Fibroblast of pulmonary artery (primary cell): ENCODE data around the gene PIGP.
"Not testable (repeated sequence)": the region's sequence is repeated elsewhere in the genome, so short reads cannot be mapped to it uniquely, and the experiment has no call there.

Experiments
- DNase-seq: peaks from one replicate; pipeline ENCODE4 v3.0.0-alpha.2; 2010; ENCODE audit warnings: low read depth
- H3K4me3 ChIP-seq: replicated peaks from 2 replicates; pipeline ENCODE4 v1.5.1; 2011; ENCODE audit warnings: low read depth, mild to moderate bottlenecking, control low read depth, low read length, moderate library complexity
- CTCF ChIP-seq: IDR thresholded peaks from 2 replicates; pipeline ENCODE4 v1.5.1; 2011; ENCODE audit warnings: mild to moderate bottlenecking, control low read depth, low read length, inconsistent platforms; ENCODE audit errors: missing control alignments

Gene PIGP

GRCh38 chr21:37072988-37073416 lies at the start of gene PIGP, which contains the start of gene TTC3:
TSS of gene PIGP (minus strand) at chr21:37073071. CDS start at chr21:37072515, 556 bp downstream.
TSS of gene TTC3 (plus strand) at chr21:37073254. CDS start at chr21:37087258, 14,004 bp downstream.
- peak; percentile 96 for DNase-seq
- no peak for TF ChIP-seq CTCF
- H3K4me3 ChIP-seq = peak within 1 kb of the TSS; percentile 76

GRCh38 chr21:37119421-37120218 lies 46.7 kb upstream of the PIGP start:
- no peak overlapping the region for H3K4me3 ChIP-seq
- peak; percentile 45 for DNase-seq
- TF ChIP-seq CTCF = peak; percentile 30

GRCh38 chr21:37118187-37118826 lies 45.4 kb upstream of the PIGP start:
- no peak for DNase-seq
- H3K4me3 ChIP-seq = no peak overlapping the region
- no peak for TF ChIP-seq CTCF

GRCh38 chr21:37117204-37117603 lies 44.3 kb upstream of the PIGP start:
- no peak overlapping the region for H3K4me3 ChIP-seq
- TF ChIP-seq CTCF = no peak
- DNase-seq = no peak

GRCh38 chr21:37116459-37116858 lies 43.6 kb upstream of the PIGP start:
- not testable (repeated sequence) for H3K4me3 ChIP-seq, DNase-seq

- not testable (repeated sequence) for H3K4me3 ChIP-seq, DNase-seq
Observed at GRCh38 chr21:37114301-37114700, 41.4 kb upstream of the PIGP start.

GRCh38 chr21:37111029-37111428 lies 38.2 kb upstream of the PIGP start:
- H3K4me3 ChIP-seq, DNase-seq: not testable (repeated sequence)

GRCh38 chr21:37106998-37107397 lies 34.1 kb upstream of the PIGP start:
- TF ChIP-seq CTCF = no peak

GRCh38 chr21:37102746-37103145 lies 29.9 kb upstream of the PIGP start:
- H3K4me3 ChIP-seq = not testable (repeated sequence)
- peak; percentile 10 for DNase-seq

More at GRCh38 chr21:37106998-37107397, 34.1 kb upstream of the PIGP start:
- no peak for DNase-seq
- no peak overlapping the region for H3K4me3 ChIP-seq
